HG03135 (cell line): ENCODE measurements around the gene NRXN3.

Experiments used
- ATAC-seq: cut with Tn5 transposase; IDR thresholded peaks from one replicate; pipeline ENCODE4 v1.9.1; 2021; ENCODE audit warnings: mild to moderate bottlenecking, moderate library complexity; ENCODE audit not compliant: unreplicated experiment

Gene NRXN3

GRCh38 chr14:78690836-78691235 is 520.7 kb downstream of the NRXN3 start:
- no peak for ATAC-seq

GRCh38 chr14:78697341-78697740 is 527.2 kb downstream of the NRXN3 start:
- ATAC-seq: no peak

DNA sequence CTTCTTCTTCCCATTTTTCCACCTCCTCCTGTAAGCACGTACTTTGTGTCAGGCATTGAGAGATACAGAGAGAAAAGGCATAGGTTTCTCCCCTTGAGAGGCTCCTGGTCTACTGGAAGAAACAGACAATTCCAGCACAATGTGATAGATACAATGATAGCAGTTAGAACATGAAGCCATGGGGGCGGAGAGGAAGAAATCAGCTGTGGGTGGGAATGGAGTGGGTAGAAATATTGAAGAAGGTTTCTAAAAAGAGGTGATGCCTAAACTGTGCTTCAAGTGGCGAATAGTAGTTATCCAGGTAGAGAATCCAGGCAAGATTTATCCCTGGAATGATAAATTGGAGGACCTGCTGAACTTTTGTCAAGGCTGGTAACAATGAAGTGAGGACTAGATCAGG is 528.8 kb downstream of the NRXN3 start:
- ATAC-seq: no peak

- ATAC-seq: no peak
These were observed 530.1 kb downstream of the NRXN3 start for GRCh38 chr14:78700236-78700635.

- ATAC-seq: no peak
These were observed 531.1 kb downstream of the NRXN3 start for GRCh38 chr14:78701246-78701645.

- no peak for ATAC-seq
These were observed 534.8 kb downstream of the NRXN3 start for GRCh38 chr14:78704965-78705364.

DNA sequence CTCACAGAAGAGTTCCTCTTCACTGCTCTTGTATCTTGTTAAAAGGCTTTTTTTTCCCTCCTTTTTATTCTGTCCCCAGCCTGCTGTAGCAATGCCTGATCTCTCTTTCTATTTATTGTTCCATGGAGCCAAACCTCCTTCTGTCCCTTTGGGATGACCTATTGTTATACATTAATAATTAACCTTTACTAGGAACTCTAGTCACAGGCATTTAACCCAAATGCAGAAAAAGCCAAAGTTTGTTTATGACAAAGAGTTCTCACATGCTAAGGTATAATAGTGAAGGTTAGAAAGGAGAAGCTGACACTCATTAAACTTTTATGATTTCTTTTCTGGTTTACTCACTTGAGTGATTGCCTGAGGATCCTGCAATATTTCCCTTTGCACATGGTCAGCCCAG is 535.8 kb downstream of the NRXN3 start:
- no peak for ATAC-seq

DNA sequence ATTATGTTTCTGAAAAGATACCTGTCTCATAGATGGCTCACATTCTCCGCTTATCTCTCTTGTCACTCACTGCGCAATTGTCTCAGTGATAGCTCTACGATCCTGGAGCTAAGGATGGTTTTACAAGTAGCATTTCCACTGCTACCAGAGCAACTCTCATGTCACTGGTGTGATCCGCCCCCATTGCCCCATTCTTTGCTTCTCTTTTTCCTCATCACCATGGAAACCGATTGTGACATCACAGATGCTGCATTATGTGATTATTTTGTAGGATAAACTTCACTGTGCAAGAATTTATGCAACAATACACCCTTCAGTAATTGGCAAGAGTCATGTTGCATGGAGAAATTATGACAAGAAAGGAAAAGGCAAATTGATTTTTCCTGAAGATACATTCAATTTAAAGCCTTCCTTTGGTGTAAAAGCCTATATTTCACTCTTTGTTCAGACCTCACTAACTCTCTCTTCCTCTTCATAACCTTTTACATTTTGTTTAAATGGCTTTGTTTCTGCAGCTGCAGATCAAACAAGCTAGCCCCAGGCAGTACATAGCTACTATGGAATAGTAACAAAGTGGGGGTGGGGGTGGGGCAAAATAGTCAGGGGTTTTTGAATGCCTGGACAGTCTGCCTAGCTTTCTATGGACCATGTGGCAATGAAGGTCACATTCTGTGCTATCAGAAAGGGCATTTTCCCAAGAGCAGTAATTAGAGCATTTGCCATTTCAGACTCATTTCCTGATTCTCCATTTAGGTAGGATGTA is 539.8 kb downstream of the NRXN3 start:
- ATAC-seq: no peak

GRCh38 chr14:78710963-78711362 is 540.8 kb downstream of the NRXN3 start:
- ATAC-seq: no peak

GRCh38 chr14:78713716-78714115 is 543.5 kb downstream of the NRXN3 start:
- no peak for ATAC-seq

GRCh38 chr14:78714711-78715110 is 544.5 kb downstream of the NRXN3 start:
- no peak for ATAC-seq

DNA sequence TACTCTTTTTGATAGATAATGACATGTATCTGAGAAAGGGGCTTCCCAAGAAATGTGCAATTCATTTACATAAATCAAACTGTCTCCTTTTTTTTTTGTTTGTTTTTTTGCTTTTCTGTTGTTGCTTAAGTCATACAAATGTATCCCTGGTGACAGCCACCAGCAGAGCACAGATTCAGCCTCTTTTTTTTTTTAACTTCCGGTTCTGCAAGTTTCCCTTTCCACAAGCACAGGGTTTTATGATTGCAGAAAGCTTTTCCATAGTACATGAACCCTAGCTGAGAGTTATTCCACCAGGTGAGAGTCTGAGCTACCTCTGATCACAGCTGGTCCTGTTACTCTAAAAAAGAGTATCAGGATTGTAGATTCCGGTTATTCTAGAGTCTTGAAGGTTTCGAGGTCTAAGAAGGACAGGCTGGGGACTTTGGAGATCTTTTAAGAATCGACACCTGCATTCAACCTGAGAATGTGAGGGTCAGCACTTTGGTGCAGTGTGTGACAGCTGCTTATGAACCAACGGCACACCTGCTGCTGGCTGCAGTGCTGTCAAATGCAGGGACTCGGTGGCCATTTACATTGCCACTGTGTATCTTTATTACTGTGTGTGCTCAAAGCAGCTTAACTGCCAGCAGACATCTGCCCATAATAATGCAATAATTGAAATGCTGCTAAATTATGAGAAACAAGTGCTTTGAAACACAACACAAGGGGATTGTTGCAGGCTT is 551.7 kb downstream of the NRXN3 start:
- ATAC-seq: no peak

- no peak for ATAC-seq
These were observed 554.9 kb downstream of the NRXN3 start for GRCh38 chr14:78725086-78725485.

- no peak for ATAC-seq
These were observed 566.9 kb downstream of the NRXN3 start for GRCh38 chr14:78737116-78737515.

GRCh38 chr14:78737601-78738000 is 567.4 kb downstream of the NRXN3 start:
- no peak for ATAC-seq

GRCh38 chr14:78746086-78746595 is 576.0 kb downstream of the NRXN3 start:
- no peak for ATAC-seq

DNA sequence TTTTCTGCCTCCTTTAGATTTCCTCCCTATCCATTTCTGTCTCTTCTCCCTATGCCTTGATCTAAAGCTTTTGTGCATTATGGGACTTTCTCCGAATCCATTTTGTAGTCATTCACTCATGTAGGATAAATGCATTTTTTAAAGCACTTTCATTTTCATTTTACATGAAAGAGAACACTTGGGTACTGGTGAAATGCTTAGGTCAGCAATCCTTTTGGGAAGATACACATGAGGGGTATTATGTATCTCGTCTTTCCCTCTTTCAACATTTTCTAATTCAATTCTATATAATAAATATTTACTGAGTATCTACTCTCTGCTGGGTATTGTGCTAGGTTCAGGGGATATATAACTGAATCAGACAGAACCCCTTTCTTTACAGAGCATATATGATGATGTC is 577.6 kb downstream of the NRXN3 start:
- ATAC-seq: no peak

- no peak for ATAC-seq
These were observed 582.5 kb downstream of the NRXN3 start for GRCh38 chr14:78752518-78753188.

GRCh38 chr14:78754059-78754458 is 583.9 kb downstream of the NRXN3 start:
- no peak for ATAC-seq

DNA sequence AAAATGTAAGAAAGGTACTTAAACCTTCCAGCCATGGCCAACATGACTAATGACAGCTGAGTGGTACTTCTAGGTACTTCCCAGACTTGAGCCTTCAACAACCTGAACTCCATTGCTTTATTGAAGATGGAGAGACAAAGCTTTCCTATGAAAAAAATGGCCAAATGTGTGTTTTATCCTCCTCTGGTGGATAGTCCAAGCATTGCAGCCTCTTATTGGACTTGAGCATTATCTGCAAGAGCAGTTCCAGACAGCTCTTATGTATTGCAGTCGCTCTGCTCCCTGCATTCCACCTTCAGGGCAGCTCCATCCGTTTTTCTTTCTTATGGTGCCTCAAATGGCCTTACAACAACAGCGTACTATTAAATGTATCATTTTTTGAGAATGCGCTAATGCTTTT is 588.2 kb downstream of the NRXN3 start:
- peak; percentile 59 for ATAC-seq

DNA sequence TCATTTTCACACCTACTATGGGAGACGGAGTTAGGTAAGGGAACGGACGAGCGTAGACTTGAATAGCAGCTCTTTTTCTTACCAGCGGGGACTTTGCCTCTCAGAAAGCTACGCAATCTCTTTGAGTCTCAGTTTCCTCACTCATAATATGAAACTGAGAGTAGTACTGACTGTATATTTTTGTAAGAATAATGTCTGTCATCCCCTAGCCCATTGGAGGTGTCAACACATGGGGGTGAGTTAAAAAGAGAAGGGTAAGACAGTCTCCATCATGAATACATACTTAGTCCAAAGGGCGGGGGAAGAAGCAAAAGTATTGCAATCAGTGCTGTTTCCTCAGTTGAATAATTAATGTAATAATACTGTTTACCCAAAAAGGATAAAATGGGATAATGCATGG is 592.2 kb downstream of the NRXN3 start:
- no peak for ATAC-seq

GRCh38 chr14:78763746-78764145 is 593.6 kb downstream of the NRXN3 start:
- no peak for ATAC-seq
